ENCODE measurements around the gene TFPT.

TFPT gene

DNA sequence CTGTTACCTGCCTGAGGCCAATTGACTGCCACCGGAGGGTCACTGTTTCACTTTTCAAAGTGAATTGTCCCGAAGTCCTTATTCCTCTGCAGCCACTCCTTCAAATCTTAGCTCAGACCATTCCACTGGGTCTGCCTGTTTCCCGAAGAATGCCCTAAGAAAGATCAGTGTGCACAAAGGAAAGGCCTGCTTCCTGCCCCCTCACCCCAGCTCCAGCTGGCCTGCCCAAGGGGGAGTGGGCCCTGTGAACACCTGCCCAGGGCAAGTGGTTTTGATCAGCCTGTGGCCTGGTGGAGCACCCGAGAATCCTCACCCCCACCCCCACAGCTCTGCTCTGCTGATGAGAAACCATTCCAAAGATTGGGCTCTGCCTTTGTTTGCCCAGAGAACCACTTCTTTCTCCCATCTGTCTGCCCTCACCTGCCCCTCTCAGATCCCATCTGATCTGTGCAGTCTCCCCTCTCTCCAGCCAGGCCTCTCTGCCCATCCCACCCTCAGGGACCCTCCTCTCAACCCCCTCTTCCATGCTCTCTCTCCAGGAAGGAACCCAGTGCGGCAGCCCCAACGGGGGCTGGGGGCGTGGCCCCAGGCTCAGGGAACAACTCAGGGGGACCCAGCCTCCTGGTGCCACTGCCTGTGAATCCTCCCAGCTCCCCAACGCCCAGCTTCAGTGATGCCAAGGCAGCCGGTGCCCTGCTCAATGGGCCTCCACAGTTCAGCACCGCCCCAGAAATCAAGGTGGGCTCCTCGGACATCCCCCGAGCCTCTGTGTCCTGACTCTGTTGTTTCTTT lies 33.8 kb upstream of the TFPT start:
- Histone ChIP-seq H3K36me3 (ENCODE audit: control insufficient read depth, insufficient read depth, low read length) (peaks cover 96% of the 10 kb centered on the region), H3K9me3 (ENCODE audit: control insufficient read depth, low read length) (no peaks in the 10 kb centered on the region), H3K27me3 (replicated peaks; ENCODE audit: control insufficient read depth, insufficient read depth, low read length, poor library complexity, severe bottlenecking) (no peaks in the 10 kb centered on the region), H3K4me1 (ENCODE audit: control insufficient read depth, insufficient read depth, low read length, poor library complexity, severe bottlenecking) (no peaks in the 10 kb centered on the region), H3K4me3 (ENCODE audit: insufficient read depth, low read depth, low read length, poor library complexity, severe bottlenecking) (no peak overlapping the region), H3K27ac (ENCODE audit: insufficient read depth, low read length, poor library complexity, severe bottlenecking) (no peak overlapping the region)
- no peak for DNase-seq

DNA sequence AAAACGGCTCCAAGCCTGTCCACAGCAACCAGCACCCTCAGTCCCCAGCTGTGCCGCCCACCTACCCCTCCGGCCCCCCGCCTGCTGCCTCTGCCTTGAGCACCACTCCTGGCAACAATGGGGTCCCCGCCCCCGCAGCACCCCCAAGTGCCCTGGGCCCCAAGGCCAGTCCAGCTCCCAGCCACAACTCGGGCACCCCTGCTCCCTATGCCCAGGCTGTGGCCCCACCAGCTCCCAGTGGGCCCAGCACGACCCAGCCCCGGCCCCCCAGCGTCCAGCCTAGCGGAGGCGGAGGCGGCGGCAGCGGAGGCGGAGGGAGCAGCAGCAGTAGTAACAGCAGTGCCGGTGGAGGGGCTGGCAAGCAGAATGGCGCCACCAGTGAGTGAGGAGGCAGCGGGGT lies 32.7 kb upstream of the TFPT start:
- Histone ChIP-seq H3K4me3 (ENCODE audit: insufficient read depth, low read depth, low read length, poor library complexity, severe bottlenecking) (no peak overlapping the region), H3K27ac (ENCODE audit: insufficient read depth, low read length, poor library complexity, severe bottlenecking) (no peak overlapping the region), H3K4me1 (ENCODE audit: control insufficient read depth, insufficient read depth, low read length, poor library complexity, severe bottlenecking) (no peaks in the 10 kb centered on the region), H3K9me3 (ENCODE audit: control insufficient read depth, low read length) (no peaks in the 10 kb centered on the region), H3K36me3 (ENCODE audit: control insufficient read depth, insufficient read depth, low read length) (peaks cover 96% of the 10 kb centered on the region), H3K27me3 (replicated peaks; ENCODE audit: control insufficient read depth, insufficient read depth, low read length, poor library complexity, severe bottlenecking) (no peaks in the 10 kb centered on the region)
- no peak for DNase-seq

DNA sequence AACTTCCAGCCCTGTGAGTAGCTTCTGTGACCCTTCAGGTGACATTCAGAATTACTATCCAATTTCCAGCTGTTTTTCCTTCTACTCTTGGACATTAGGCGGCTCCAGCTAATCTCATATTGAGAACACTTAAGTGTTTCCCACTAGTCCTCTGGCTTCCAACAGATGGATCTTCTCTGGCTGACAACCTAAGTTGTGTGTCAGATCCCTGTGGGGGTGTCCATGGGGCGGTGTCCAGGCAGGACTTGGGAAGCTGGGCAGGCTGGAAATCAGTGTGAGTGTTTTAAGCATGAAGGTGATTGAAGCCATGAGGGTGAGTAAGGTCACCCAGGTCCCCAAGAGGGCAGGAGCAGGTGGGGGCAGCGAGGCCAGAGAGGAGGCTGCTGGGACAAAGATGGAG lies 32.2 kb upstream of the TFPT start:
- H3K36me3 ChIP-seq (ENCODE audit: control insufficient read depth, insufficient read depth, low read length): peaks cover 96% of the 10 kb centered on the region
- H3K4me1 ChIP-seq (ENCODE audit: control insufficient read depth, insufficient read depth, low read length, poor library complexity, severe bottlenecking): no peaks in the 10 kb centered on the region
- H3K9me3 ChIP-seq (ENCODE audit: control insufficient read depth, low read length): no peaks in the 10 kb centered on the region
- H3K27me3 ChIP-seq (replicated peaks; ENCODE audit: control insufficient read depth, insufficient read depth, low read length, poor library complexity, severe bottlenecking): no peaks in the 10 kb centered on the region
- no peak overlapping the region for H3K4me3 ChIP-seq (ENCODE audit: insufficient read depth, low read depth, low read length, poor library complexity, severe bottlenecking)
- no peak for DNase-seq
- H3K27ac ChIP-seq (ENCODE audit: insufficient read depth, low read length, poor library complexity, severe bottlenecking): no peak overlapping the region

DNA sequence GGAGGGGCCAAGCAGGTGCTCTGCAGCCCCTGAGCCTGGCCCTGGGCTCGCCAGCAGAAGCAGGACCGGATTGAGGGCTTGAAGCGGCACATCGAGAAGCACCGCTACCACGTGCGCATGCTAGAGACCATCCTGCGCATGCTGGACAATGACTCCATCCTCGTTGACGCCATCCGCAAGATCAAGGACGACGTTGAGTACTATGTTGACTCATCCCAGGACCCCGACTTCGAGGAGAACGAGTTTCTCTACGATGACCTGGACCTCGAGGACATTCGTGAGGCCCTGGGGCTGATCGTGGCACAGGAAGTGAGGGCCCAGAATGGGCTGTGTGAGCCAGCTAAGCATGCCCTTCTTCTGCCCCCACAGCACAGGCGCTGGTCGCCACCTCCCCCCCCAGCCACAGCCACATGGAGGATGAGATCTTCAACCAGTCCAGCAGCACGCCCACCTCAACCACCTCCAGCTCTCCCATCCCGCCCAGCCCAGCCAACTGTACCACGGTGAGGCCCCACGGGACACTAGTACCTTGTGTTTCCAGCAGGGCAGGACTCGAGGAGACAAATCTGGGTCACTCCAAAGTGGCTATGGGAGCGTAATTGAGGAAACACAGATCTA lies 30.2 kb upstream of the TFPT start:
- peaks cover 96% of the 10 kb centered on the region for H3K36me3 ChIP-seq (ENCODE audit: control insufficient read depth, insufficient read depth, low read length)
- H3K27ac ChIP-seq (ENCODE audit: insufficient read depth, low read length, poor library complexity, severe bottlenecking): no peak overlapping the region
- no peaks in the 10 kb centered on the region for H3K4me1 ChIP-seq (ENCODE audit: control insufficient read depth, insufficient read depth, low read length, poor library complexity, severe bottlenecking)
- no peak overlapping the region for H3K4me3 ChIP-seq (ENCODE audit: insufficient read depth, low read depth, low read length, poor library complexity, severe bottlenecking)
- no peaks in the 10 kb centered on the region for H3K9me3 ChIP-seq (ENCODE audit: control insufficient read depth, low read length)
- H3K27me3 ChIP-seq (replicated peaks; ENCODE audit: control insufficient read depth, insufficient read depth, low read length, poor library complexity, severe bottlenecking): no peaks in the 10 kb centered on the region
- no peak for DNase-seq

DNA sequence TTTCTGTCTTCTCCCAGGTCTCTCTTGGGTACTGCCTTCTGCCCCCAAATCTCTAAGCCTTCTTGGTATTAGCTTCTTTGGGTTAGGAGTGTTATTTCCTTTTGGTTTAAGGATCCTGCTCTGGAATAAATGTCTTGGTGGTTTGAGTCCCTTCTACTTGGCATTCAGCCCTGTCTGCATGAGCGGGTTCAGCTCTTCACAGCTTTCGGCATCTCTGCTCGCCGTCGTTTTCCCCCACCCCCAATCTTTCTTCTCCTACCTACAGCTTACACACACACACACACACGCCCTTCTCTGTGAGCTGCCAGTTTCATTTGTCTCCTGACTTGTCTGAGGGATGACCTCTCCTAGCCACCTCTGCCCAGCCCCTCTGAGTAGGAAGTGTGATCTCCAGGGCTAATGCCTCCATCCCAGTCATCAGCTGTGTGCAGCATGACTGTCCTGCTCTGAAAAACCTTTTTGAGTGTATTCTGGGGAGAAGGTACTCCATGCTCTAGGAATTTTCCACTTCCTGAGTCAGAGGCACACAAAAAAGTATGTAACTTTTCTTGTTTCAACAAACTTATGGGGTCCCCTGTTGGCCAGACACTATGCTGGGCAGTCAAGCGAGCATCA lies 26.8 kb upstream of the TFPT start:
- H3K4me3 ChIP-seq (ENCODE audit: insufficient read depth, low read depth, low read length, poor library complexity, severe bottlenecking): no peak overlapping the region
- no peaks in the 10 kb centered on the region for H3K27me3 ChIP-seq (replicated peaks; ENCODE audit: control insufficient read depth, insufficient read depth, low read length, poor library complexity, severe bottlenecking)
- H3K27ac ChIP-seq (ENCODE audit: insufficient read depth, low read length, poor library complexity, severe bottlenecking): no peak overlapping the region
- peaks cover 66% of the 10 kb centered on the region for H3K36me3 ChIP-seq (ENCODE audit: control insufficient read depth, insufficient read depth, low read length)
- no peak for DNase-seq
- no peaks in the 10 kb centered on the region for H3K9me3 ChIP-seq (ENCODE audit: control insufficient read depth, low read length)
- peaks cover 26% of the 10 kb centered on the region for H3K4me1 ChIP-seq (ENCODE audit: control insufficient read depth, insufficient read depth, low read length, poor library complexity, severe bottlenecking)

DNA sequence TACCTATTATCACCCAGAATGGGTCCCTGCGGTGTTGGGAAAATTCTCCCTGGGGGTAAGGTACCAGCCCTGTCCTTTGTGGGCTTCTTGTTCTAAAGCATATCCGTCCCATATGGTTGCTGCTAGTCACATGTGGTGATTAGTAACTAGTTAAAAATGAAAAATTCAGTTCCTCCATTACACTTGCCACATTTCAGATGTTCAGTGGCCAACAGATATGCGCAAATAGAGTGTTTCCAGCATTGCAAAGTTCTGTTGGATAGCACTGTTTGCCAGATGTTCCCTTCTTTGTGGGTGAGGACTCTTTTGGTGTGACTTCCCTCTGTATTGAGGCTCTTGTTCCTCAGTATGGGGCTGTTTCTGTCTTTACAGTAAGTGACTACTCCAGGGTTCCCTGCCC lies 25.9 kb upstream of the TFPT start:
- H3K4me1 ChIP-seq (ENCODE audit: control insufficient read depth, insufficient read depth, low read length, poor library complexity, severe bottlenecking): peaks cover 27% of the 10 kb centered on the region
- H3K27ac ChIP-seq (ENCODE audit: insufficient read depth, low read length, poor library complexity, severe bottlenecking): no peak overlapping the region
- H3K9me3 ChIP-seq (ENCODE audit: control insufficient read depth, low read length): no peaks in the 10 kb centered on the region
- no peaks in the 10 kb centered on the region for H3K27me3 ChIP-seq (replicated peaks; ENCODE audit: control insufficient read depth, insufficient read depth, low read length, poor library complexity, severe bottlenecking)
- no peak for DNase-seq
- peaks cover 57% of the 10 kb centered on the region for H3K36me3 ChIP-seq (ENCODE audit: control insufficient read depth, insufficient read depth, low read length)
- no peak overlapping the region for H3K4me3 ChIP-seq (ENCODE audit: insufficient read depth, low read depth, low read length, poor library complexity, severe bottlenecking)

DNA sequence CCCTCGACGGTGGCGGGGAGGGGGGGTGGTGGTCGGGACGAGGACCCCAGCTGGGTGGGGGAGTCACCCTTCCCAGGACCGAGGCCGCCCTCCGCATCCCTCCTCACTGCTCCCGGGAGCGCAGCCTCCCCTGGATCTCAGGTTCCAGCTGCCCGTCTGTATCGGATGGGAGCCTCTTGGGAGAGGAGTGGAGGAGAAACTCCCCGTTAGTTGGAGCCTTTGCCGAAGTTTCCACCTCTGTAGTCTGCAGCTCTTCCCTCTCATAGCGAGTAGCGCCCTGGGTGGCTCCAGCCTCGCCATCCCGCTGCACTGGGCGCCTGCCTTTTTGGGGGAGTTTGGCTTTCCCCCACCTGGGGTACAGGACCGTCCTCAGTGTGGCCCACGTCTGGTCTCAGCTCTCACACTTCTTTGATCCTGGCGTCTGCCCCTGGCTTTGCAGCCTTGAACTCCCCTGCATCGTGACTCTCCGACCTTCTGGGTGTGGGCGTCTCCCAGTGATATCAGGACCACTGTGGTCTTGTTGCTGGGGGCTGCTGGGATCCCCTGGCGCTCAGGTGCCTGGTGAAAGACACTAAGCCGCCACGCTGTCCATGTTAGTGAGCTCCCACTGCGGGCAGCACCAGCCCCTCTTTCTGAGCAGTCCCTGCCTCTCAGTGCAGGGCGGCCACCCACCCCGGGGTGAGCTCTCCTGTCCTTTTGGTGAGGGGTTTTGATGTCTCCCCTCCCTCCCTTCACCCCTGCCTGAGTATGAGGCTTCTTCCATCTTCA lies 23.2 kb upstream of the TFPT start:
- Histone ChIP-seq H3K4me1 (ENCODE audit: control insufficient read depth, insufficient read depth, low read length, poor library complexity, severe bottlenecking) (peaks cover 33% of the 10 kb centered on the region), H3K36me3 (ENCODE audit: control insufficient read depth, insufficient read depth, low read length) (peaks cover 30% of the 10 kb centered on the region), H3K9me3 (ENCODE audit: control insufficient read depth, low read length) (no peaks in the 10 kb centered on the region), H3K27ac (ENCODE audit: insufficient read depth, low read length, poor library complexity, severe bottlenecking) (peak overlapping the region; percentile 97), H3K4me3 (ENCODE audit: insufficient read depth, low read depth, low read length, poor library complexity, severe bottlenecking) (peak overlapping the region; percentile 88), H3K27me3 (replicated peaks; ENCODE audit: control insufficient read depth, insufficient read depth, low read length, poor library complexity, severe bottlenecking) (no peaks in the 10 kb centered on the region)
- DNase-seq: no peak

DNA sequence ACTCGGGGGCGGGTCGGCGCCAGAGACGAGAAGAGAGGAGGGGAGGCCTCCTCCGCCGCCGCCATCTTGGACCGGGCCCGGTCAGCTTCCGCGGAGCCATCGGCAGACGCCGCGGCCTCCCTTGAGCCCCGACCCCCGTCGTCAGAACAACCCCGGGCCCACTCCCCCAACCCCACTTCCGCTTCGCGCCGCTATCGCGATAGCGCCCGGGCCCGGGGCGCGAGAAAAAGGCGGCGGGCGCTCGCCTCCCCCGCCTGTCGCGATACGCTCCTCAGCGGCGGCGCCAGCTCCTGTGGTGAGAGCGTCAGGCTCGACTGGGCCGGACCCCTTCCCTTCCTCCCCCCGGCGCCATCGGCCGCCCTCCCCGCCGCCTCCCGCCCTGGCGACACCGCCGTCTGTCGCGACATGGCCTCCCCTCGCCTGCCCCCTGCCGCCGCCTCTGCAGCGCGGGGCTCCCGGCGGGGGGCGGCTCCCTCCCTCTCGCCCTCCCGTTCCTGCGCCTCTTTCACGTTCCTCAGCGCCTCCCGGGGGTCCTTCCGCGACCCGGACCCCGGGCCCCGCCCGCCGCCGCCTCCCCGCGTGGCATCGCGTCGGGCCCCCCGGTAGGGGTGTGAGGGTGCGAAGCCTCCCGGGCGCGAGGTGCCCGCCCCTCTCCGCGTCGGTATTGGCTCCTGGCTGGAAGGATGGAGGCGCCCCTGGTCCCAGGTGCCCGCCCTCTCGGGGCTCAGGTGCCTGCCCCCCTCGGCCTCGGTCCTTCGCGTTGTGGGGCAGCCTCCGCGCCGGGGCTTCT lies 22.4 kb upstream of the TFPT start, which contains the start of gene CNOT3:
Gene CNOT3 (plus strand): TSS at position 64 of the 790 bp plus-strand sequence. CDS start 5,217 bp downstream, outside the sequence.
- Histone ChIP-seq H3K9me3 (ENCODE audit: control insufficient read depth, low read length) (no peaks in the 10 kb centered on the region), H3K4me3 (ENCODE audit: insufficient read depth, low read depth, low read length, poor library complexity, severe bottlenecking) (peak within 1 kb of the TSS; percentile 88), H3K36me3 (ENCODE audit: control insufficient read depth, insufficient read depth, low read length) (peaks cover 23% of the 10 kb centered on the region), H3K4me1 (ENCODE audit: control insufficient read depth, insufficient read depth, low read length, poor library complexity, severe bottlenecking) (peaks cover 33% of the 10 kb centered on the region), H3K27ac (ENCODE audit: insufficient read depth, low read length, poor library complexity, severe bottlenecking) (peak within 1 kb of the TSS; percentile 97), H3K27me3 (replicated peaks; ENCODE audit: control insufficient read depth, insufficient read depth, low read length, poor library complexity, severe bottlenecking) (no peaks in the 10 kb centered on the region)
- DNase-seq: peak; percentile 18 to 43 (median 30)
